Left cardiac atrium (tissue), 4 donors: ENCODE results near the gene TNFRSF1B. TPM values are rescaled to one million over a fixed set of nuclear protein-coding genes. Genes with fewer than 3 reads are reported as not detected.

Experiments used
- ATAC-seq, 2 donors: fragments of 200-7000 bp; cut with Tn5 transposase; one replicate each; pipeline ENCODE4 v1.9.1; 2020; ENCODE audit warnings: mild to moderate bottlenecking in 2 of 2, moderate library complexity in 2 of 2
- DNase-seq: peaks from one replicate; pipeline ENCODE4 v3.0.0-alpha.2; 2020
- intact Hi-C, 2 donors: fragments of 100-400 bp; cut with DNase I; formaldehyde crosslinking; loops; one replicate each; pipeline versions ENCODE4 v1.14.1 to v1.15.1; 2022 to 2023
- long read RNA-seq: library from polyadenylated mRNA; unstranded; transcript quantifications from one replicate; pipeline ENCODE4 v2.0.0, GENCODE V29; 2021
- total RNA-seq, 2 donors: library from RNA; stranded (reverse); fragmentation: NEBNext Ultra II Directional; extraction: Animal tissue kit (Norgen Biotek cat#: 25700); gene quantifications; one replicate each; pipeline ENCODE4 v1.2.1, GENCODE V29; 2021
- donor health status: DM: no; HTN: yes; CAD: no.
- donor health status: DM: no; HTN: yes; CAD: no; lungs with severe emphysema.
- donor health status: DM: yes; HTN: yes; CAD: no.
- donor health status: Dilated cardiomyopathy.

TNFRSF1B gene
- total RNA-seq: 10 to 100 TPM; 28.3 to 28.5 TPM
- long read RNA-seq, transcript TNFRSF1B-201 (10 exons, 3,683 nt): major isoform, 21 of 35 reads
- long read RNA-seq, partial matches to known transcripts: 3 of 35 reads
- long read RNA-seq, other reads (novel, unspliced or antisense): 10 of 35 reads

GRCh38 chr1:12166834-12167492, at the start of gene TNFRSF1B:
Gene TNFRSF1B, plus strand, starts transcription at chr1:12166991. Its CDS starts 101 bp downstream, at chr1:12167092.
- peak; percentile 85 for DNase-seq
- ATAC-seq: peak; percentile 74 to 81
- intact Hi-C loops: no loop called here

GRCh38 chr1:12121212-12122003, 45.4 kb upstream of the TNFRSF1B start:
- ATAC-seq (no peak), DNase-seq (no peak)
- intact Hi-C loops: no loop called here

GRCh38 chr1:12123172-12123571, 43.6 kb upstream of the TNFRSF1B start:
- intact Hi-C loops: no loop called here
- DNase-seq: no peak
- ATAC-seq: no peak

- peak; percentile 72 to 81 for ATAC-seq
- DNase-seq: peak; percentile 84
- intact Hi-C loops: loop anchor here (1.0 to 2.0 kb wide), 2 partner anchors 84 kb away; no protein-coding TSS in a partner anchor
These were observed 41.9 kb upstream of the TNFRSF1B start for GRCh38 chr1:12124693-12125421.

GRCh38 chr1:12125422-12126355, 41.1 kb upstream of the TNFRSF1B start:
- DNase-seq (peak; percentile 48), ATAC-seq (peak; percentile 53 to 62)
- intact Hi-C loops: loop anchor here (1.0 to 2.0 kb wide), 2 partner anchors 83 to 84 kb away; no protein-coding TSS in a partner anchor

- no peak for ATAC-seq
These were observed 40.0 kb upstream of the TNFRSF1B start for GRCh38 chr1:12126781-12127180.

GRCh38 chr1:12127206-12127810, 39.5 kb upstream of the TNFRSF1B start:
- ATAC-seq (no peak), DNase-seq (no peak)
- intact Hi-C loops: no loop called here

More at GRCh38 chr1:12126781-12127180, 40.0 kb upstream of the TNFRSF1B start:
- intact Hi-C loops: no loop called here
- DNase-seq: no peak

GRCh38 chr1:12128120-12128519, 38.7 kb upstream of the TNFRSF1B start:
- DNase-seq (no peak), ATAC-seq (no peak)
- intact Hi-C loops: no loop called here

- intact Hi-C loops: no loop called here
- no peak for ATAC-seq
These were observed 37.2 kb upstream of the TNFRSF1B start for GRCh38 chr1:12129624-12130023.

GRCh38 chr1:12130466-12131130, 36.2 kb upstream of the TNFRSF1B start:
- DNase-seq (no peak), ATAC-seq (no peak)
- intact Hi-C loops: no loop called here

More at GRCh38 chr1:12129624-12130023, 37.2 kb upstream of the TNFRSF1B start:
- no peak for DNase-seq

GRCh38 chr1:12132078-12132477, 34.7 kb upstream of the TNFRSF1B start:
- DNase-seq (peak; percentile 71), ATAC-seq (peak; percentile 18 to 41)
- intact Hi-C loops: no loop called here

- ATAC-seq (no peak), DNase-seq (no peak)
- intact Hi-C loops: no loop called here
These were observed 32.1 kb upstream of the TNFRSF1B start for GRCh38 chr1:12134716-12135115.

- DNase-seq (peak; percentile 82), ATAC-seq (peak; percentile 72 to 77)
- intact Hi-C loops: no loop called here
These were observed 31.2 kb upstream of the TNFRSF1B start for GRCh38 chr1:12135612-12136011.

GRCh38 chr1:12136916-12137610, 29.7 kb upstream of the TNFRSF1B start:
- no peak for DNase-seq
- ATAC-seq: no peak
- intact Hi-C loops: no loop called here

- intact Hi-C loops: no loop called here
- DNase-seq: no peak
- no peak for ATAC-seq
These were observed 28.3 kb upstream of the TNFRSF1B start for GRCh38 chr1:12138196-12139168.

GRCh38 chr1:12140016-12140415, 26.8 kb upstream of the TNFRSF1B start:
- no peak for DNase-seq
- intact Hi-C loops: no loop called here
- ATAC-seq: no peak
